Neural cell (in vitro differentiated cells): Measurements from ENCODE around the gene PEAK1. TPM values are rescaled to one million over a fixed set of nuclear protein-coding genes. Genes with fewer than 3 reads are reported as not detected.

Experiments
- H2AFZ ChIP-seq: fragments of 200-600, 300-800 bp; sonication (generic), shearing (Covaris generic); 2 replicates; pipeline ENCODE4 v1.6.0; 2014; ENCODE audit warnings: low read depth, mild to moderate bottlenecking, antibody characterized with exemption, low read length, moderate library complexity
- H3F3A ChIP-seq: fragments of 200-600 bp; shearing (Covaris generic); 2 replicates; pipeline ENCODE4 v1.6.1; 2016; ENCODE audit warnings: mild to moderate bottlenecking, moderate library complexity, mixed read lengths, antibody characterized with exemption, low read length; ENCODE audit not compliant: insufficient read depth, poor library complexity, severe bottlenecking
- H3K27ac ChIP-seq: fragments of 200-600, 300-800 bp; sonication (generic), shearing (Covaris generic); 2 replicates; pipeline ENCODE4 v1.5.1; 2014; ENCODE audit warnings: mild to moderate bottlenecking, low read length, moderate library complexity
- H3K27me3 ChIP-seq: fragments of 300-800, 200-600 bp; sonication (generic), shearing (Covaris generic); 2 replicates; pipeline ENCODE4 v1.6.0; 2014; ENCODE audit warnings: mild to moderate bottlenecking, low read depth, low read length, moderate library complexity; ENCODE audit not compliant: insufficient read depth
- H3K36me3 ChIP-seq: fragments of 300-800, 200-600 bp; sonication (generic), shearing (Covaris generic); 2 replicates; pipeline ENCODE4 v1.5.1; 2014; ENCODE audit warnings: mild to moderate bottlenecking, antibody characterized with exemption, low read length, moderate library complexity; ENCODE audit not compliant: insufficient read depth
- H3K4me2 ChIP-seq: fragments of 300-800, 200-600 bp; sonication (generic), shearing (Covaris generic); 2 replicates; pipeline ENCODE4 v1.6.0; 2014; ENCODE audit warnings: mild to moderate bottlenecking, low read length
- H3K4me3 ChIP-seq: fragments of 300-800, 200-600 bp; sonication (generic), shearing (Covaris generic); 2 replicates; pipeline ENCODE4 v1.5.1; 2014; ENCODE audit warnings: mild to moderate bottlenecking, low read length, moderate library complexity
- H3K79me2 ChIP-seq: fragments of 200-600 bp; shearing (Covaris generic); replicated peaks from 2 replicates; pipeline ENCODE4 v1.6.0; 2014; ENCODE audit warnings: mild to moderate bottlenecking, low read length, moderate library complexity; ENCODE audit not compliant: insufficient read depth
- H3K9ac ChIP-seq: fragments of 300-800, 200-600 bp; sonication (generic), shearing (Covaris generic); 2 replicates; pipeline ENCODE4 v1.6.1; 2016; ENCODE audit warnings: mild to moderate bottlenecking, low read length, mixed read lengths
- H3K9me2 ChIP-seq: fragments of 200-600 bp; shearing (Covaris generic); 2 replicates; pipeline ENCODE4 v1.6.1; 2016; ENCODE audit warnings: mild to moderate bottlenecking, low read length, mixed read lengths; ENCODE audit not compliant: insufficient read depth
- H3K9me3 ChIP-seq: fragments of 200-600, 300-800 bp; sonication (generic), shearing (Covaris generic); 2 replicates; pipeline ENCODE4 v1.6.1; 2016; ENCODE audit warnings: mild to moderate bottlenecking, mixed run types, low read length, moderate library complexity, mixed read lengths
- H4K20me1 ChIP-seq: fragments of 200-600 bp; shearing (Covaris generic); 2 replicates; pipeline ENCODE4 v1.6.1; 2016; ENCODE audit warnings: mild to moderate bottlenecking, mixed run types; ENCODE audit not compliant: insufficient read depth
- EP300 ChIP-seq: fragments of 450-650 bp; conservative IDR thresholded peaks from 2 replicates; pipeline ENCODE4 v1.6.1; 2014; ENCODE audit warnings: antibody characterized with exemption, mild to moderate bottlenecking, moderate library complexity; ENCODE audit not compliant: poor library complexity, severe bottlenecking
- EZH2 ChIP-seq: fragments of 200-600, 300-800 bp; shearing (Covaris generic), sonication (generic); IDR thresholded peaks from 2 replicates; pipeline ENCODE4 v1.6.1; 2014; ENCODE audit warnings: antibody characterized with exemption, low read length, borderline replicate concordance, mild to moderate bottlenecking; ENCODE audit not compliant: insufficient read depth, poor library complexity, severe bottlenecking
- MXI1 ChIP-seq: fragments of 450-650 bp; conservative IDR thresholded peaks from 2 replicates; pipeline ENCODE4 v1.6.1; 2014; ENCODE audit warnings: antibody characterized with exemption, mild to moderate bottlenecking; ENCODE audit not compliant: poor library complexity, severe bottlenecking
- POLR2AphosphoS5 ChIP-seq: IDR thresholded peaks from 2 replicates; pipeline ENCODE4 v1.6.1; 2012
- RAD21 ChIP-seq: fragments of 450-650 bp; conservative IDR thresholded peaks from 2 replicates; pipeline ENCODE4 v1.6.1; 2014; ENCODE audit warnings: antibody characterized with exemption, mild to moderate bottlenecking, moderate library complexity
- SMC3 ChIP-seq: fragments of 450-650 bp; conservative IDR thresholded peaks from 2 replicates; pipeline ENCODE4 v1.6.1; 2014; ENCODE audit warnings: antibody characterized with exemption, mild to moderate bottlenecking, moderate library complexity; ENCODE audit not compliant: poor library complexity
- TAF1 ChIP-seq: IDR thresholded peaks from 2 replicates; pipeline ENCODE4 v1.6.1; 2012; ENCODE audit warnings: low read depth
- polyA plus RNA-seq: library from polyadenylated mRNA; depleted of rRNA; stranded (reverse); fragments of >200 nt; gene quantifications from 2 replicates; pipeline ENCODE4 v1.2.3, GENCODE V29; 2014
- TF ChIP-seq, protein P1 (sequence below): IDR thresholded peaks from 2 replicates; pipeline ENCODE4 v1.6.1; 2012; ENCODE audit warnings: borderline replicate concordance
- TF ChIP-seq, protein P2 (sequence below): fragments of 450-650 bp; IDR thresholded peaks from 2 replicates; pipeline ENCODE4 v1.5.1; 2014; ENCODE audit warnings: antibody characterized with exemption, mild to moderate bottlenecking, moderate library complexity; ENCODE audit not compliant: poor library complexity, severe bottlenecking

PEAK1 gene
- polyA plus RNA-seq, 1 donor from 2014 or later = 5.8 TPM

- no peak overlapping the region for H3K4me3 ChIP-seq
- H3K9me3 ChIP-seq = no peaks in the 10 kb centered on the region
- H3K27ac ChIP-seq = no peak overlapping the region
- H3F3A ChIP-seq = no peaks in the 10 kb centered on the region
- no peaks in the 10 kb centered on the region for H3K27me3 ChIP-seq
- H3K4me2 ChIP-seq = no peak overlapping the region
- H3K9me2 ChIP-seq = no peaks in the 10 kb centered on the region
- no peak overlapping the region for H3K9ac ChIP-seq
- no peaks in the 10 kb centered on the region for H3K36me3 ChIP-seq
- H2AFZ ChIP-seq = no peak overlapping the region
- H3K79me2 ChIP-seq = peaks cover 73% of the 10 kb centered on the region
- H4K20me1 ChIP-seq = no peaks in the 10 kb centered on the region
- no peak for TF ChIP-seq TAF1
- no peak for TF ChIP-seq POLR2AphosphoS5
Observed at GRCh38 chr15:77059786-77060361, 360.0 kb downstream of the PEAK1 start.

GRCh38 chr15:77058468-77058867 lies 361.4 kb downstream of the PEAK1 start:
- no peaks in the 10 kb centered on the region for H3K9me2 ChIP-seq
- no peaks in the 10 kb centered on the region for H3F3A ChIP-seq
- H3K9me3 ChIP-seq = no peaks in the 10 kb centered on the region
- H2AFZ ChIP-seq = no peak overlapping the region
- no peak overlapping the region for H3K4me3 ChIP-seq
- H3K4me2 ChIP-seq = no peak overlapping the region
- TF ChIP-seq TAF1 = no peak
- no peak for TF ChIP-seq EZH2
- TF ChIP-seq, protein P1, sequence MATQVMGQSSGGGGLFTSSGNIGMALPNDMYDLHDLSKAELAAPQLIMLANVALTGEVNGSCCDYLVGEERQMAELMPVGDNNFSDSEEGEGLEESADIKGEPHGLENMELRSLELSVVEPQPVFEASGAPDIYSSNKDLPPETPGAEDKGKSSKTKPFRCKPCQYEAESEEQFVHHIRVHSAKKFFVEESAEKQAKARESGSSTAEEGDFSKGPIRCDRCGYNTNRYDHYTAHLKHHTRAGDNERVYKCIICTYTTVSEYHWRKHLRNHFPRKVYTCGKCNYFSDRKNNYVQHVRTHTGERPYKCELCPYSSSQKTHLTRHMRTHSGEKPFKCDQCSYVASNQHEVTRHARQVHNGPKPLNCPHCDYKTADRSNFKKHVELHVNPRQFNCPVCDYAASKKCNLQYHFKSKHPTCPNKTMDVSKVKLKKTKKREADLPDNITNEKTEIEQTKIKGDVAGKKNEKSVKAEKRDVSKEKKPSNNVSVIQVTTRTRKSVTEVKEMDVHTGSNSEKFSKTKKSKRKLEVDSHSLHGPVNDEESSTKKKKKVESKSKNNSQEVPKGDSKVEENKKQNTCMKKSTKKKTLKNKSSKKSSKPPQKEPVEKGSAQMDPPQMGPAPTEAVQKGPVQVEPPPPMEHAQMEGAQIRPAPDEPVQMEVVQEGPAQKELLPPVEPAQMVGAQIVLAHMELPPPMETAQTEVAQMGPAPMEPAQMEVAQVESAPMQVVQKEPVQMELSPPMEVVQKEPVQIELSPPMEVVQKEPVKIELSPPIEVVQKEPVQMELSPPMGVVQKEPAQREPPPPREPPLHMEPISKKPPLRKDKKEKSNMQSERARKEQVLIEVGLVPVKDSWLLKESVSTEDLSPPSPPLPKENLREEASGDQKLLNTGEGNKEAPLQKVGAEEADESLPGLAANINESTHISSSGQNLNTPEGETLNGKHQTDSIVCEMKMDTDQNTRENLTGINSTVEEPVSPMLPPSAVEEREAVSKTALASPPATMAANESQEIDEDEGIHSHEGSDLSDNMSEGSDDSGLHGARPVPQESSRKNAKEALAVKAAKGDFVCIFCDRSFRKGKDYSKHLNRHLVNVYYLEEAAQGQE = no peak
- no peak for TF ChIP-seq MXI1
- TF ChIP-seq, protein P2, sequence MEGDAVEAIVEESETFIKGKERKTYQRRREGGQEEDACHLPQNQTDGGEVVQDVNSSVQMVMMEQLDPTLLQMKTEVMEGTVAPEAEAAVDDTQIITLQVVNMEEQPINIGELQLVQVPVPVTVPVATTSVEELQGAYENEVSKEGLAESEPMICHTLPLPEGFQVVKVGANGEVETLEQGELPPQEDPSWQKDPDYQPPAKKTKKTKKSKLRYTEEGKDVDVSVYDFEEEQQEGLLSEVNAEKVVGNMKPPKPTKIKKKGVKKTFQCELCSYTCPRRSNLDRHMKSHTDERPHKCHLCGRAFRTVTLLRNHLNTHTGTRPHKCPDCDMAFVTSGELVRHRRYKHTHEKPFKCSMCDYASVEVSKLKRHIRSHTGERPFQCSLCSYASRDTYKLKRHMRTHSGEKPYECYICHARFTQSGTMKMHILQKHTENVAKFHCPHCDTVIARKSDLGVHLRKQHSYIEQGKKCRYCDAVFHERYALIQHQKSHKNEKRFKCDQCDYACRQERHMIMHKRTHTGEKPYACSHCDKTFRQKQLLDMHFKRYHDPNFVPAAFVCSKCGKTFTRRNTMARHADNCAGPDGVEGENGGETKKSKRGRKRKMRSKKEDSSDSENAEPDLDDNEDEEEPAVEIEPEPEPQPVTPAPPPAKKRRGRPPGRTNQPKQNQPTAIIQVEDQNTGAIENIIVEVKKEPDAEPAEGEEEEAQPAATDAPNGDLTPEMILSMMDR = no peak
- no peak for TF ChIP-seq EP300
- no peak for TF ChIP-seq POLR2AphosphoS5
- TF ChIP-seq RAD21 = no peak
- no peak for TF ChIP-seq SMC3
- no peaks in the 10 kb centered on the region for H3K27me3 ChIP-seq
- H3K27ac ChIP-seq = no peak overlapping the region
- no peaks in the 10 kb centered on the region for H4K20me1 ChIP-seq
- peaks cover 58% of the 10 kb centered on the region for H3K79me2 ChIP-seq
- H3K36me3 ChIP-seq = no peaks in the 10 kb centered on the region
- H3K9ac ChIP-seq = no peak overlapping the region
